ENCODE data around the gene BARX1. TPM values are rescaled to one million over a fixed set of nuclear protein-coding genes. Genes with fewer than 3 reads are reported as not detected.

Gene BARX1
- total RNA-seq, 1 donor from 2014 or later = 6.9 TPM

DNA sequence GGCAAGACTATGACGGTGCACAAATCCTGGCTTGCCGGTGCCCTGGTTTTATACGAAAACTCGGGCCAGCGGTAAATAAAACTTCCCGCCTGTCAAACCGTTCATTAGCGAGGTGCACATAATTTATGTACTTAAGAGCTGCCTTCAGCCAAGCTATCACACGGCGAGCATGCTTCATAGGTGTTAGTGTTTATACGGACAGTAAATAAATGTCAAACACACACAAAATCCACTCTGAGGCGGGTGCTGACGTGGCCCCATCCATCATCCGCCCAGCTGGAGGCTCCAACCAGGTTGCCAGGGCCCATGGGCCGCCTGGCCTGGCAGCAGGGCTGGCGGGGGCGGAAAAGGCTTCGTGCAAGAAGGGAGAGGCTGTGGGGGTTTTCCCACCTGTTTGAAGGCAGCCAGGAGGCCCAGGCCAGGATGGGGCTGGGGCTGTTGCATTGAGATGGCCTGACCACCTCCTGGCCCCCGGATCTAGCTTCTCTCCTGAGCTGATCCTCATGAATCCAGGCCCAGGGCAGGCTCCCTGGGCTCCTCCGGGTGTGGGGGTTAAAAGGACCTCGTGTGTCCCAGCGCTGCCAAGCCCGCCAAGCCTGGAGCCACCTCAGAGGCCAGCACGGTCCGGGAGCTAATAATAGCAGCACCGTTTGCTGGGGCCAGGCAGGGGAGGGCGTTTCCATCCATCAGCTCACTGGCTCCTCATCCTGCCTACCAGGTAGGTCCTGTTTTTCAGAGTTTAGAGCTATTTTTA lies 43.2 kb downstream of the BARX1 start:
- Mint-ChIP-seq H3K27ac (ENCODE audit: unreplicated experiment) (no peak overlapping the region), H3K27me3 (ENCODE audit: unreplicated experiment) (peaks cover 5% of the 10 kb centered on the region), H3K4me3 (ENCODE audit: unreplicated experiment) (no peak overlapping the region), H3K36me3 (ENCODE audit: unreplicated experiment) (no peaks in the 10 kb centered on the region), H3K4me1 (ENCODE audit: low read depth, unreplicated experiment) (no peaks in the 10 kb centered on the region), H3K9me3 (ENCODE audit: unreplicated experiment) (peaks cover 1% of the 10 kb centered on the region)
- no peak for DNase-seq
- TF ChIP-seq, protein P1, sequence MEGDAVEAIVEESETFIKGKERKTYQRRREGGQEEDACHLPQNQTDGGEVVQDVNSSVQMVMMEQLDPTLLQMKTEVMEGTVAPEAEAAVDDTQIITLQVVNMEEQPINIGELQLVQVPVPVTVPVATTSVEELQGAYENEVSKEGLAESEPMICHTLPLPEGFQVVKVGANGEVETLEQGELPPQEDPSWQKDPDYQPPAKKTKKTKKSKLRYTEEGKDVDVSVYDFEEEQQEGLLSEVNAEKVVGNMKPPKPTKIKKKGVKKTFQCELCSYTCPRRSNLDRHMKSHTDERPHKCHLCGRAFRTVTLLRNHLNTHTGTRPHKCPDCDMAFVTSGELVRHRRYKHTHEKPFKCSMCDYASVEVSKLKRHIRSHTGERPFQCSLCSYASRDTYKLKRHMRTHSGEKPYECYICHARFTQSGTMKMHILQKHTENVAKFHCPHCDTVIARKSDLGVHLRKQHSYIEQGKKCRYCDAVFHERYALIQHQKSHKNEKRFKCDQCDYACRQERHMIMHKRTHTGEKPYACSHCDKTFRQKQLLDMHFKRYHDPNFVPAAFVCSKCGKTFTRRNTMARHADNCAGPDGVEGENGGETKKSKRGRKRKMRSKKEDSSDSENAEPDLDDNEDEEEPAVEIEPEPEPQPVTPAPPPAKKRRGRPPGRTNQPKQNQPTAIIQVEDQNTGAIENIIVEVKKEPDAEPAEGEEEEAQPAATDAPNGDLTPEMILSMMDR (IDR thresholded peaks at IDR 0.05; ENCODE audit: partially characterized antibody, unreplicated experiment) = no peak

DNA sequence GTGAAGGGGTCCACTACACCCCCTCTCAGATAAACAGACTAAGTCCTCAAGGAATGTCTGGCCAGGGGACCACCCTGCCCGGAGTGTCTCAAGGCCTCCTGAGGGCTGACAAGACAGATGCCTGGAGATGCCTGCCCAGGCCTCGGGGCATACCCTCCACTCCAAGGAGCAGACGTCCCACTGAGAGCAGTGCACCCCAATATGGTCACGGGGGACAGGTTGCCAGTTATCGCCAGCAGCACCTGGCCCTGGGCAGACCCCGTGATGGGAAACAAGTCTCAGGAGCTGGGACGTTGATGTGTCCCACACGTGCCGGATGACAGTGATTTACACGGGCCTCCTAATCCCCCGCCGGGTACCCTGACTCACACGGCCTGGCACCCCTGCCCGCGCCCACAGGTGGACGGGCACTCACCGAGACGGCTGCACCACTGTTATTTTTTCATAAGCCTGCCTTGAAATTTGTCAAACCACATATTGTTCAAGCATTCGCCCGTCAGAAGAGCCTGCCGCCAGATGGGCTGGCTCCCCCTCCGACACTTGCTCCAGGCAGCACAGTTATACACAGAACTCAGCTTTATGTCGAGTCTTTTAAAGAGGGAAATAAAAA lies 43.9 kb downstream of the BARX1 start:
- no peak for DNase-seq
- H3K9me3 Mint-ChIP-seq (ENCODE audit: unreplicated experiment) = peaks cover 1% of the 10 kb centered on the region
- no peaks in the 10 kb centered on the region for H3K4me1 Mint-ChIP-seq (ENCODE audit: low read depth, unreplicated experiment)
- TF ChIP-seq, protein P1 (IDR thresholded peaks at IDR 0.05; ENCODE audit: partially characterized antibody, unreplicated experiment) = no peak
- H3K27ac Mint-ChIP-seq (ENCODE audit: unreplicated experiment) = no peak overlapping the region
- peaks cover 5% of the 10 kb centered on the region for H3K27me3 Mint-ChIP-seq (ENCODE audit: unreplicated experiment)
- H3K36me3 Mint-ChIP-seq (ENCODE audit: unreplicated experiment) = no peaks in the 10 kb centered on the region
- no peak overlapping the region for H3K4me3 Mint-ChIP-seq (ENCODE audit: unreplicated experiment)

DNA sequence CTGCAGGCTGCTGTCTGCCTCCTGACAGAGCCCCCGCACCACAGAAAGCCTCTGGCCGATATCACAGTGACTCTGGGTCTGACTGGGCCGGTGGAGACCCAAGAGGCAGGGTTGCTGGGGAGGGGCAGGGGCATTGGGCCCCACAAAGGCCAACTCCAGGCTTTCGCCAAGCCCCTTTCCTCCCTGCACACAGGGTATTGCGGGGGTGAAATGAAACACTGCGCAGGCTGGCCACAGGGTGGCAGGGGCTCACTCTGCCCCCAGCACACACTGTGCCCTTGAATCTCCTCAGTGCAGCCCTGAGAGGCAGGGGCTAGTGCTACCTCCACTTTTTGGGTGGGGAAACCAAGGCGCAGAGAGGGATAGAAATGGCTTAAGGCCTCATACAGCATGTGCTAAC lies 44.6 kb downstream of the BARX1 start:
- DNase-seq = no peak
- peaks cover 5% of the 10 kb centered on the region for H3K27me3 Mint-ChIP-seq (ENCODE audit: unreplicated experiment)
- TF ChIP-seq, protein P1 (IDR thresholded peaks at IDR 0.05; ENCODE audit: partially characterized antibody, unreplicated experiment) = no peak
- H3K4me1 Mint-ChIP-seq (ENCODE audit: low read depth, unreplicated experiment) = no peaks in the 10 kb centered on the region
- H3K4me3 Mint-ChIP-seq (ENCODE audit: unreplicated experiment) = no peak overlapping the region
- no peaks in the 10 kb centered on the region for H3K36me3 Mint-ChIP-seq (ENCODE audit: unreplicated experiment)
- H3K27ac Mint-ChIP-seq (ENCODE audit: unreplicated experiment) = no peak overlapping the region
- no peaks in the 10 kb centered on the region for H3K9me3 Mint-ChIP-seq (ENCODE audit: unreplicated experiment)

DNA sequence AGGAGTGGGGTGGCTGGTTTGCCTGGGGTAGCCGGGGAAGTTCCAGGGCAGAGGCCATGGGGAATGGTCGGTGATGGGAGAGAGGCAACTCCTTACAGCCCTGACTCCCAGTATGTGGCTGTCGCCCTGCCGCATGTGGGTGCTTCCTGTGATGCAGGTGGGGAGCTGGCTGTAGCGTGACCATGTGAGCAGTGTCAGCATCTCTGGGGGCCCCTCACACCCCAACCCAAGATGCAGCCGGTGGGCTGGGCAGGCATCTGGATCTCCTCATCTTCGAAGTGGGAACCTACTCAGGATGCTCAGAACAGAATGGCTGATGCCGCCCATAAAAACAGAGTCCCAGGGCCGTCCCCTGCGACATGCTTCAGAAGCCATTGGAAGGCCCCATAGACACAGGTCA lies 45.0 kb downstream of the BARX1 start:
- no peak for DNase-seq
- Mint-ChIP-seq H3K9me3 (ENCODE audit: unreplicated experiment) (no peaks in the 10 kb centered on the region), H3K36me3 (ENCODE audit: unreplicated experiment) (no peaks in the 10 kb centered on the region), H3K4me3 (ENCODE audit: unreplicated experiment) (no peak overlapping the region), H3K27ac (ENCODE audit: unreplicated experiment) (no peak overlapping the region), H3K27me3 (ENCODE audit: unreplicated experiment) (peaks cover 5% of the 10 kb centered on the region), H3K4me1 (ENCODE audit: low read depth, unreplicated experiment) (no peaks in the 10 kb centered on the region)
- TF ChIP-seq, protein P1 (IDR thresholded peaks at IDR 0.05; ENCODE audit: partially characterized antibody, unreplicated experiment) = no peak

DNA sequence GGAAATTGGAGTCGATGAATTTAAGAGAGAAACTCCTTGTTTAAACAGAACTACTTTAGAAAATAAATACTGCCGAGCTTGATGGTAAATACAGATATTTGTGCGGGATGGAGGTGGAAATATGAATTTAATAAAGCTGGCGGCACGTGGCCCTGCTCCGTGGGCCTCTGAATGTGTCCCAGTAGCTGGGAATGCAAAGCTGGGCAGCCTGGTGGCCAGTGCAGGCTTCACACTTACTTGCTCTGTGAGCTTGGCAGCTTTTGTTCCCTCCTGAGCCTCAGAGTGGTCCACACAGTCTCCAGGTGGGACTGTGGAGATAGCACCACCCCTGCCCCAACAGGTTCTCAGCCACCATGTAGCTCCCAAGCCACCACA lies 45.9 kb downstream of the BARX1 start:
- no peak overlapping the region for H3K27ac Mint-ChIP-seq (ENCODE audit: unreplicated experiment)
- H3K27me3 Mint-ChIP-seq (ENCODE audit: unreplicated experiment) = peaks cover 5% of the 10 kb centered on the region
- DNase-seq = no peak
- H3K36me3 Mint-ChIP-seq (ENCODE audit: unreplicated experiment) = no peaks in the 10 kb centered on the region
- H3K4me1 Mint-ChIP-seq (ENCODE audit: low read depth, unreplicated experiment) = no peaks in the 10 kb centered on the region
- H3K9me3 Mint-ChIP-seq (ENCODE audit: unreplicated experiment) = peaks cover 1% of the 10 kb centered on the region
- H3K4me3 Mint-ChIP-seq (ENCODE audit: unreplicated experiment) = no peak overlapping the region
- TF ChIP-seq, protein P1 (IDR thresholded peaks at IDR 0.05; ENCODE audit: partially characterized antibody, unreplicated experiment) = no peak

Measured in glutamatergic neuron (in vitro differentiated cells).